GM12874 (cell line): ENCODE measurements around the gene SERGEF.

Experiments used
- CTCF ChIP-seq: IDR thresholded peaks from 2 replicates; pipeline ENCODE4 v1.5.1; 2011; ENCODE audit warnings: low read depth, mild to moderate bottlenecking, control low read depth, low read length, moderate library complexity; ENCODE audit not compliant: insufficient read depth

The SERGEF gene

GRCh38 chr11:17853280-17853679, 159.6 kb downstream of the SERGEF start:
- no peak for TF ChIP-seq CTCF

GRCh38 chr11:17852246-17852645, 160.6 kb downstream of the SERGEF start:
- no peak for TF ChIP-seq CTCF

GRCh38 chr11:17851697-17852096, 161.2 kb downstream of the SERGEF start:
- TF ChIP-seq CTCF: no peak

GRCh38 chr11:17850336-17850735, 162.5 kb downstream of the SERGEF start:
- TF ChIP-seq CTCF: no peak

- no peak for TF ChIP-seq CTCF
Measured at GRCh38 chr11:17848715-17849114, 164.1 kb downstream of the SERGEF start.

GRCh38 chr11:17846852-17847453, 165.9 kb downstream of the SERGEF start:
- no peak for TF ChIP-seq CTCF

- TF ChIP-seq CTCF: no peak
Measured at GRCh38 chr11:17845431-17845881, 167.4 kb downstream of the SERGEF start.
